Fibroblast of skin of abdomen (primary cell): ENCODE results near the gene TRERF1.
A peak's percentile ranks its signal among the peaks of the same experiment; 100 is the strongest.

Experiments used
- DNase-seq: peaks from one replicate; pipeline ENCODE4 v3.0.0-alpha.2; 2013

Gene TRERF1

DNA sequence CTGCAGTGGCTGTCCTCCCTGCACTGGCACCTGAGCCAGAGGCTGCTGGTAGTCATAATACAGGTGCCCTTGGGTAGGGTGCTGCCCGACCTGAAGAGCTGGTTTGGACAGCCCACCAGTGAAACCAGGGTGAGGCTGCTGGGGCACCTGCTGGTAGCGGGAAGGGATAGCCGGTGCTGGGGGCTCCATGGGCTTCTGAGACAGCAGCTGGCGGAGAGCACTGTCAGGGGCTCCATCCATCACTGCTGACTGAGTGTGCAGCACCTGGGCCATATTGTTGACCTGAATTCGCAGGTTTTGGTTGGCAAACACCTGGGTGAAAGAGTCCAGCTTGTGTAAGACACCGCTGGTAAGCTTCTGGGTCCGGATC is 182.9 kb downstream of the TRERF1 start:
- DNase-seq = no peak

GRCh38 chr6:42268016-42268834 is 183.5 kb downstream of the TRERF1 start:
- DNase-seq = no peak

DNA sequence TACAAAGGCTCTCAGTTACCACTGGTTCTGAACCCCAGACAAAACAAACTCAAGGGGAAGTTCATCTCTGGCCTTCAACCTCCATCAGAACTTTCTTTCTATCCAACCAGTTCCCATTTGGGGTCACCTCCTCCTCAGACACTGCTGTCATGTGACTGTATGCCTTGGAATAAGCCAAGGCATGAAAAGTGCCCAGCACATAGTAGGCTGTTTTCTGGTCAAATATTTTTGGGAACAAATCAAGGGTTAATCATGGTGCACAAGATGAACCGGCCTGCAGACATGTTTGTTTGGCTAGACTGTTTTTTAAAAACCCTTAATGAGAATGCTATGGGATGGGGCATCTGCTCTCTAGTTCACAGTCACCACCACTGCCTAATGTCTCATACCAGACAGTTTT is 185.2 kb downstream of the TRERF1 start:
- DNase-seq = no peak

- DNase-seq = no peak
Measured at GRCh38 chr6:42264852-42265390, 186.8 kb downstream of the TRERF1 start.

DNA sequence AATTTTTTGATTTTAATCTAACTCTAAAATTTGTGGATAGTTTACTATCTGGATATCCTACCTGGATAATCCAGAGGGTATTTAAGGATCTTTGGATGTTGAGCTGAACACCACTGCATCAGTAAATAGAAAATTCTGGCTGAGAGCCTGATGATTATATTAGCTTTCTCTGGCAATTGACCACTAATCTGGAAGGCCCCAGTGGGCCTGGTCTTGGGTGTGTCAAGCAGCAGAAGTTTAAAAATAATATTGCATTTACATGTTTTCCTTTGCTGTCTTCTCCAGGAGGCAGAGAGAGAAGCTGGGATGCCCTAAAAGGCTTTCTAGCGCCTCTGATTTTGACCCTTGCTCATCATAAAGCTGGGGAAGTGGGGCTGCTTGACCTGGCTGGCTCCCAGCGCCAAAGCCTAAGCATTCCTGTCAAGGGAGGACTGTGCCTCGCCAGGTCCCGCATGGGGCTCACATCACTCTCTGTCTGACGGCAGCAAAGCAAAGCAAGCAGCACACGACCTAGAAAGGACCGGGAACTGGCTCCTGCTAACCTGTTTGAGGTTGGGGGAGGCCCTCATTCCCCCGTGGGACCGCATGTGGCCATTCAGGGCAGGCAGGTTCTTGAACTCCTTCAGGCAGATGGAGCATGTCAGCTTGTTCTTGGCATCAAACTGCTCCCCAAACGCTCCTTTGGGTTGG is 187.4 kb downstream of the TRERF1 start:
- DNase-seq = no peak

GRCh38 chr6:42263165-42263728 is 188.5 kb downstream of the TRERF1 start:
- DNase-seq = no peak

- DNase-seq = peak; percentile 29
Measured at GRCh38 chr6:42260972-42261371, 190.8 kb downstream of the TRERF1 start.

- DNase-seq = no peak
Measured at GRCh38 chr6:42260396-42260888, 191.3 kb downstream of the TRERF1 start.

DNA sequence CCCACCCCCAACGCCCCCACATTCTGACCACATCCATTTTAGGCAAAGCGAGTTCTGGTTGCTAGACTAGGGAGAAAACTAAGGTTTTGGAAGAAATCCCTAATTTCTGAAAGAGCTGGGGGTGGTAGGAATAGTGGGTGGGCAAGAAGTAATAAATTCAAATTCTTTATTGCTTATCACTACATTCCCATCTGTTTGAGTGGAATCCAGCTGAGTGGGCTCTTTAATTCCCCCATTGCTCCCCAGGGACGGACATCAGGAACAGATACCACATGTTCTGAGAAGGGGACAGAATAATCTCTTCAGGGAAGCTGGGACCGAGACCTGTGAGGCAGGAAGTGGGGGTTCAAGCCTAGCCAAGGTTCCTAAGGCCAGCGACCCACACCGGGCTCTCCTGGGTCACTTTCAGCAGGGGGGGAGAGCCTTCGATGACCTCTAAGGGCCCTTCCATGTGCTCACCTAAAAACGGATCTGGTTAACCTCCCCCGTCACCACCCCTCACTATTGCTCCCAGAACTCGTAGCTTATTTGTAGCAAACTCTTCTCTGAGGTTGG is 191.8 kb downstream of the TRERF1 start:
- peak; percentile 68 for DNase-seq

- no peak for DNase-seq
Measured at GRCh38 chr6:42259286-42259685, 192.4 kb downstream of the TRERF1 start.

DNA sequence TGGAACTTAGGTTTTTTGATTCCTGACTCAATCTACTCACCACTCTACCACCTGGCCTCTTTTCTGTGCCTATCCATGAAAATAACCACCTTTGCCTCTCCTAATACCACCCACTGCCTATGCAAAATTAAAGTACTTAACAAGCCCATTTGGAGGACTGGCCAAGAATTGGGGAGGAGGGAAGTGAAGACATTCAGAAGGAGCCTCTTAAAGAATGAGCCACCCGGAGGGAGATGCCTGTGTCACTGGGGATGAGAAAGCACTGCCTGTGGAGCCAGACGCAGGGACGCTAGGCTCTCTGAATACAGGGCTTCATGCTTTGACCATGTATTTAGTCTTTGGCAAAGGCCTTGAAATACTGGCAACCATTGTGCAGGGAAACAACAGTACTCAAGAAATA is 194.1 kb downstream of the TRERF1 start:
- no peak for DNase-seq

DNA sequence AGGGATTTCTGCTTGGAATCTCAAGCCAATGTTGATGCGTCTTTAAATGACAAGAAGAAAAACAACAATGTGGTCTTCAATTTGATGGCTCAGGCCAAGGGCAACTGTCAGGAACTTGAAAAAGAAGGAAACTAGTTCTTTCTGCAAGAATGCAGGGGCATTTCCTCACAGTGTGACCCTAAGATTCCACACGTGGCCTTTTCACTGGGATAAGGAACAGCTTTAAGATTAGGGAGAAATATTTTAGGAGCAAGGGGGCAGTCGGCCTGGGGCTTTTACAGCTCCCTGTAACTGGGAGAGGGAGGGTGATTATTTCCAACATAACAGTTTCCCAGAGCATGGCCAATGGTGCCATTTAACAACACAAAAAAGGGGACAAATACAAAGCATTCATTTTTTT is 194.7 kb downstream of the TRERF1 start:
- no peak for DNase-seq

DNA sequence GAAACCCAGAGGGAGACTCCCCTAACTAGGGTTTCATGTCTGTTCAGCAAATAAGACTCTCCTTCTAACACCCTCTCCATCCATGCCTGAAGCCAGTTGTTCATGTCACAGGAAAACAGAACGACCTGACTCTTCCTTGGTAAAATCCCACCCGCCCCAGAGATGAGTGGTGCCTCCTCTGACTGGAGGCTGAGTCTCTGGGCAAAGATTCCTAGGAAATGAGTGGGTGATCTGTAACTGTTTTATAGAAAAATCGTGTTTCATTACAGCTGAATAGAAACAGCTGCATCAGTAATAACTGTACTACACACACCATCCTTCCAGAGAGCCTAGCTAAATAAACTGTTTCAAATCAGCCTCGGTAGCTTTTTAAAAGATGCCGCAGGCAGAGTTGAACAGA is 196.7 kb downstream of the TRERF1 start:
- peak; percentile 22 for DNase-seq

- DNase-seq = no peak
Measured at GRCh38 chr6:42254505-42254904, 197.2 kb downstream of the TRERF1 start.

GRCh38 chr6:42251911-42252637 is 199.7 kb downstream of the TRERF1 start:
- DNase-seq = peak; percentile 37

- DNase-seq = peak; percentile 54
Measured at GRCh38 chr6:42251500-42251899, 200.2 kb downstream of the TRERF1 start.

- no peak for DNase-seq
Measured at GRCh38 chr6:42250274-42250931, 201.3 kb downstream of the TRERF1 start.

DNA sequence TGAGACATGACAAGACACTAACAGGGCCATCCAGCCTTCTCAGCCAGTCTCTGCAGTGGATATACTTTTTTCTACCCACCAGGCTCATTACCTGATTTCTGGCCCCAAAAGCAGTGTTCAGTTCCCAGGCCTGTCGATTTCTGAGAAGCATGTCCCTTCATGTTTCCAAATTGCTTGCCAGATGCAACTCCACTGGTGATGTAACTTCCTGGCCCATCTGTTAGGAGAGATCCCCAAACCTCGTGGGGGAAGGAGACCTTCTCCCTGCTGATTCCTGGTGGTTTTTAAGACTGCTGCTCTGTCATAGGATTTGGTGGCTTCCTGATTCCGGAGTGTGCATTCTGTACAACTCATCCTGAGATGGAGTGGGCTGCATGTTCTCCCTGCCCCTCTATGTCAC is 202.4 kb downstream of the TRERF1 start:
- DNase-seq = peak; percentile 36

DNA sequence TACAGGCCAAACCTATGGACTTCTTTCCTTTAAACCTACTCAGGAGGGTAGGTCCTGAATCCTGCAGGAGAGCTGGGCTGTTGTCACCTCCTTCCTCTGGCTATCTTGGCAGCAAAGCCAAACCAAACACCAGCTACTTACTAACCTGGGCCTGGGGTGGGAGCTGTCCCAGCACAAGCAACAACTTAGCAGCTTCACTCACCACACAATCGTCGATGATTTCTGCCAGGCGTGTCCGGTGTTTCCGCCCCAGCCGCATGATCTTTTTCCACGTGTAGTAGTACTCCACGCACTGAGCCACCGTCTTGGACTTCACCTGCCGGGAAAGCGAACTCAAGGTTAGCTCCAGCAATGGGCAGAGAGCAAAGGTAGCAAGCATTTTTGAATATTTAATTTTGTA is 208.7 kb downstream of the TRERF1 start:
- no peak for DNase-seq

DNA sequence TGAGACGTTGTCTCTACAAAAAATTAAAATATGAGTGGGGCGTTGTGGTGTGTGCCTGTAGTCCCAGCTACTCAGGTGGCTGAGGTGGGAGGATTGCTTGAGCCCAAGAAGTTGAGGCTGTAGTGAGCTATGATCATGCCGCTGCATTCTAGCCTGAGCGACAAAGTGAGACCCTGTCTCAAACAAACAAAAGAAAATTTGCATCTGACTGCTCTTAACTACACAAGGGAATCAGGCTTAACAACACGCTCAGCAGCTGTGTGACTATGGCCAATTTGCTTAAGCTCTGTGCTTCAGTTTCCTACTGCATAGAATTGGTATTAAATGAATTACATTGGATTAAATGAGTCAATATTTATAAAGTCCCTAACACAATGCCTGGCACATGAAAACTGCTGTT is 209.8 kb downstream of the TRERF1 start:
- no peak for DNase-seq

- DNase-seq = peak; percentile 25
Measured at GRCh38 chr6:42239736-42240375, 211.9 kb downstream of the TRERF1 start.
